Psoas muscle (tissue), 8 donors: ENCODE results near the gene SIRT4. TPM values are rescaled to one million over a fixed set of nuclear protein-coding genes. Genes with fewer than 3 reads are reported as not detected.

Source experiments
- ATAC-seq, 4 donors: fragments of 200-7000 bp; cut with Tn5 transposase; one replicate each; pipeline ENCODE4 v1.9.1; 2020; ENCODE audit warnings: moderate library complexity in 3 of 4, mild to moderate bottlenecking in 2 of 4
- DNase-seq, 2 donors: peaks; one replicate each; pipeline ENCODE4 v3.0.0-alpha.2; 2020
- H3K27ac ChIP-seq: fragments of 200-600 bp; one replicate; pipeline ENCODE4 v1.8.0; 2022
- H3K27me3 ChIP-seq, 3 donors: fragments of 200-600 bp in 1 of 3; one replicate each; pipeline versions ENCODE4 v1.6.1 to v1.8.0; 2013 to 2022; ENCODE audit warnings: low read length in 2 of 3, mild to moderate bottlenecking in 2 of 3, moderate library complexity in 1 of 3; ENCODE audit not compliant: insufficient read depth in 3 of 3
- H3K36me3 ChIP-seq, 2 donors: fragments of 200-600 bp in 1 of 2; one replicate each; pipeline versions ENCODE4 v1.6.1 to v1.8.0; 2013 to 2022; ENCODE audit warnings: low read depth in 1 of 2, mild to moderate bottlenecking in 1 of 2, moderate library complexity in 1 of 2; ENCODE audit not compliant: insufficient read depth in 1 of 2
- H3K4me1 ChIP-seq: fragments of 200-600 bp; one replicate; pipeline ENCODE4 v1.8.0; 2022
- H3K4me3 ChIP-seq: fragments of 200-600 bp; one replicate; pipeline ENCODE4 v1.8.0; 2022; ENCODE audit warnings: mild to moderate bottlenecking
- H3K9me3 ChIP-seq: fragments of 200-600 bp; one replicate; pipeline ENCODE4 v1.8.0; 2022
- CTCF ChIP-seq: fragments of 200-600 bp; IDR thresholded peaks from one replicate; pipeline ENCODE4 v1.8.0; 2022; ENCODE audit warnings: antibody characterized with exemption
- WGBS, 3 donors: extraction: QIAGEN DNeasy Blood & Tissue Kit; methylation state at CpG; one replicate each; pipeline versions ENCODE4 v1.1.6 to v1.1.7; 2013; 5-methylcytosine and 5-hydroxymethylcytosine counted together
- intact Hi-C, 2 donors: fragments of 100-400 bp; cut with DNase I; formaldehyde crosslinking; loops; one replicate each; pipeline versions ENCODE4 v1.11.0 to v1.14.2; 2022
- polyA plus RNA-seq, 3 donors: library from polyadenylated mRNA; stranded (reverse); fragments of 200-250 nt; gene quantifications; one replicate each; pipeline ENCODE4 v1.2.3, GENCODE V29; 2013
- total RNA-seq, 4 donors: library from RNA; stranded (reverse); fragmentation: NEBNext Ultra II Directional in 2 of 4; extraction: Animal tissue kit (Norgen Biotek cat#: 25700) in 2 of 4; gene quantifications; one replicate each; pipeline versions ENCODE4 v1.2.1 to v1.2.4, GENCODE V29; 2021 to 2023
- donor health status: healthy with polysubstance abuse.
- donor health status: DM: no; HTN: no; CAD: no; lungs with moderate emphysema.
- donor health status: Bipolar disorder and iron deficiency.
- donor health status: healthy.
- donor health status: DM: yes; HTN: yes; CAD: no.
- donor health status: DM: no; HTN: no; CAD: no.
- donor health status: DM: no; HTN: no; CAD: no.
- donor health status: DM: yes; HTN: yes; CAD: no.

The SIRT4 gene
- total and polyA plus RNA-seq, 7 donors, result 2.3 to 10.7 (median 5.4) TPM

- no peaks in the 10 kb centered on the region for H3K36me3 ChIP-seq
- intact Hi-C loops, result no loop called here
- H3K9me3 ChIP-seq, result no peaks in the 10 kb centered on the region
- DNase-seq (peak; percentile 53 to 68), ATAC-seq (peak in 3 of 4 donors; percentile 23 to 50 (median 37))
- TF ChIP-seq CTCF, result no peak
- H3K27ac ChIP-seq, result no peak overlapping the region
- H3K4me3 ChIP-seq, result peak overlapping the region; percentile 53
- 7 to 19% (median 10%) methylated on average over 27 to 56 of the region's 56 CpGs for WGBS, 3 donors
- H3K4me1 ChIP-seq, result no peaks in the 10 kb centered on the region
- H3K27me3 ChIP-seq, result peaks cover 0 to 34% (median 7%) of the 10 kb centered on the region in 3 donors
These were observed 59.5 kb downstream of the SIRT4 start for GRCh38 chr12:120361506-120362208.

Other genes starting within 250 kb of the SIRT4 start
- 10 to 100 TPM; 24.0 to 38.7 (median 35.6) TPM for gene RAB35, start 185.6 kb upstream of the SIRT4 start, total RNA-seq
- 10 to 100 TPM; 18.9 to 33.2 (median 31.1) TPM for gene RAB35, start 185.6 kb upstream of the SIRT4 start, polyA plus RNA-seq
- gene GCN1, start 107.6 kb upstream of the SIRT4 start, total RNA-seq, result 10 to 100 TPM; 63.1 to 80.9 (median 68.6) TPM
- 10 to 100 TPM; 19.6 to 55.7 (median 43.2) TPM for gene GCN1, start 107.6 kb upstream of the SIRT4 start, polyA plus RNA-seq
- 1,000 to 10,000 TPM in 3 of 4 donors, 100 to 1,000 TPM in 1; 662 to 1,479 (median 1,333) TPM for gene RPLP0, start 101.2 kb upstream of the SIRT4 start, total RNA-seq
- gene RPLP0, start 101.2 kb upstream of the SIRT4 start, polyA plus RNA-seq, result 1,000 to 10,000 TPM; 2,571 to 2,845 (median 2,673) TPM
- gene PXN, start 36.6 kb upstream of the SIRT4 start, total RNA-seq, result 100 to 1,000 TPM in 2 of 4 donors, 10 to 100 TPM in 2; 67.6 to 166 (median 106) TPM
- 100 to 1,000 TPM in 1 of 3 donors, 10 to 100 TPM in 2; 64.7 to 147 (median 96.2) TPM for gene PXN, start 36.6 kb upstream of the SIRT4 start, polyA plus RNA-seq
- over 10,000 TPM in 3 of 4 donors, 1,000 to 10,000 TPM in 1; 9,511 to 17,387 (median 16,401) TPM for gene RNU4-2, start 10.4 kb upstream of the SIRT4 start, total RNA-seq
- not detected for gene RNU4-2, start 10.4 kb upstream of the SIRT4 start, polyA plus RNA-seq
- 1,000 to 10,000 TPM; 1,144 to 3,144 (median 2,601) TPM for gene RNU4-1, start 9.1 kb upstream of the SIRT4 start, total RNA-seq
- not detected for gene RNU4-1, start 9.1 kb upstream of the SIRT4 start, polyA plus RNA-seq
- 1 to 10 TPM in 1 of 4 donors, not detected in 3; 1.0 TPM for gene PLA2G1B, start 25.5 kb downstream of the SIRT4 start, total RNA-seq
- under 1 TPM in 2 of 3 donors, not detected in 1; 0.39 to 0.81 TPM for gene PLA2G1B, start 25.5 kb downstream of the SIRT4 start, polyA plus RNA-seq
- gene MSI1, start 66.8 kb downstream of the SIRT4 start, total RNA-seq, result under 1 TPM in 2 of 4 donors, not detected in 2; 0.06 to 0.20 TPM
- under 1 TPM in 2 of 3 donors, not detected in 1; 0.03 to 0.04 TPM for gene MSI1, start 66.8 kb downstream of the SIRT4 start, polyA plus RNA-seq
- 10 to 100 TPM; 34.4 to 52.6 (median 38.5) TPM for gene COX6A1, start 135.8 kb downstream of the SIRT4 start, total RNA-seq
- gene COX6A1, start 135.8 kb downstream of the SIRT4 start, polyA plus RNA-seq, result 100 to 1,000 TPM in 1 of 3 donors, 10 to 100 TPM in 2; 58.1 to 211 (median 96.6) TPM
- 10 to 100 TPM; 24.4 to 37.3 (median 31.0) TPM for gene TRIAP1, start 144.1 kb downstream of the SIRT4 start, total RNA-seq
- 100 to 1,000 TPM in 1 of 3 donors, 10 to 100 TPM in 2; 42.8 to 111 (median 60.2) TPM for gene TRIAP1, start 144.1 kb downstream of the SIRT4 start, polyA plus RNA-seq
- 10 to 100 TPM in 2 of 4 donors, 1 to 10 TPM in 2; 8.7 to 17.6 (median 10.1) TPM for gene GATC, start 144.1 kb downstream of the SIRT4 start, total RNA-seq
- gene GATC, start 144.1 kb downstream of the SIRT4 start, polyA plus RNA-seq, result 10 to 100 TPM in 1 of 3 donors, 1 to 10 TPM in 2; 6.4 to 16.5 (median 8.5) TPM
- 10 to 100 TPM; 24.9 to 34.8 (median 33.0) TPM for gene SRSF9, start 167.4 kb downstream of the SIRT4 start, total RNA-seq
- gene SRSF9, start 167.4 kb downstream of the SIRT4 start, polyA plus RNA-seq, result 10 to 100 TPM; 26.4 to 53.8 (median 36.1) TPM
- 100 to 1,000 TPM in 1 of 4 donors, 10 to 100 TPM in 3; 30.1 to 116 (median 68.2) TPM for gene DYNLL1, start 193.8 kb downstream of the SIRT4 start, total RNA-seq
- 100 to 1,000 TPM in 2 of 3 donors, 10 to 100 TPM in 1; 62.0 to 155 (median 144) TPM for gene DYNLL1, start 193.8 kb downstream of the SIRT4 start, polyA plus RNA-seq
- gene COQ5, start 226.8 kb downstream of the SIRT4 start, total RNA-seq, result 10 to 100 TPM; 33.1 to 52.8 (median 45.7) TPM
- 10 to 100 TPM; 53.4 to 81.4 (median 55.4) TPM for gene COQ5, start 226.8 kb downstream of the SIRT4 start, polyA plus RNA-seq
- gene RNF10, start 232.0 kb downstream of the SIRT4 start, total RNA-seq, result 100 to 1,000 TPM; 296 to 463 (median 350) TPM
- gene RNF10, start 232.0 kb downstream of the SIRT4 start, polyA plus RNA-seq, result 100 to 1,000 TPM; 299 to 624 (median 302) TPM